Epithelial cell of proximal tubule (primary cell): ENCODE results near the gene ISM1. TPM values are rescaled to one million over a fixed set of nuclear protein-coding genes. Genes with fewer than 3 reads are reported as not detected.
A peak's percentile ranks its signal among the peaks of the same experiment; 100 is the strongest.

ENCODE experiments used
- DNase-seq: peaks from one replicate; pipeline ENCODE4 v3.0.0-alpha.2; 2011; ENCODE audit warnings: low read depth
- H3K4me3 ChIP-seq: 2 replicates; pipeline ENCODE4 v1.5.1; 2011; ENCODE audit warnings: low read depth, mild to moderate bottlenecking, low read length
- total RNA-seq: library from RNA; depleted of rRNA; stranded (reverse); fragments of >200 nt; gene quantifications from 2 replicates; pipeline ENCODE4 v1.2.3, GENCODE V29; 2015
- TF ChIP-seq, protein P1 (sequence below): conservative IDR thresholded peaks from 2 replicates; pipeline ENCODE4 v1.5.1; 2012; ENCODE audit warnings: low read depth, mild to moderate bottlenecking, low read length

ISM1 gene
- total RNA-seq, 1 donor from 2014 or later, result 0.06 TPM

DNA sequence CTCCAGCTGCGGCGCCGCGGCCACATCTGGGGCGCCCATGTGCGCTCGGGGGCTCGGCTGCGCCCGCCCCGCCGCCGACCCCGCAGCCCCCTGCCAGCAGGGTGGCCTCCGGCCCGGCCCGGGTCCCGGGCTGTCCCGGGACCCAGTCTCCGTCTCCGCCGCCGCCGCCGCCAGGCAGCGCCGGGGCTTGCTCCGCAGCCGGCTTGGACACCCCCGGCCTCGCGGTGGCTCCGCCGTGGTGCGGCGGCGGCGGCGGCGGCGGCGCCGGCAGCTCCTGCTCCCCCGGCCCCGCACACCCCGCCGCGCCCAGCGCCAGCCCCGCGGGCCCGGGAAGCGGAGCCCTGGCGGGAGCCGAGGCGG lies 219 bp downstream of the ISM1 start:
- peak overlapping the region; percentile 62 for H3K4me3 ChIP-seq
- TF ChIP-seq, protein P1, sequence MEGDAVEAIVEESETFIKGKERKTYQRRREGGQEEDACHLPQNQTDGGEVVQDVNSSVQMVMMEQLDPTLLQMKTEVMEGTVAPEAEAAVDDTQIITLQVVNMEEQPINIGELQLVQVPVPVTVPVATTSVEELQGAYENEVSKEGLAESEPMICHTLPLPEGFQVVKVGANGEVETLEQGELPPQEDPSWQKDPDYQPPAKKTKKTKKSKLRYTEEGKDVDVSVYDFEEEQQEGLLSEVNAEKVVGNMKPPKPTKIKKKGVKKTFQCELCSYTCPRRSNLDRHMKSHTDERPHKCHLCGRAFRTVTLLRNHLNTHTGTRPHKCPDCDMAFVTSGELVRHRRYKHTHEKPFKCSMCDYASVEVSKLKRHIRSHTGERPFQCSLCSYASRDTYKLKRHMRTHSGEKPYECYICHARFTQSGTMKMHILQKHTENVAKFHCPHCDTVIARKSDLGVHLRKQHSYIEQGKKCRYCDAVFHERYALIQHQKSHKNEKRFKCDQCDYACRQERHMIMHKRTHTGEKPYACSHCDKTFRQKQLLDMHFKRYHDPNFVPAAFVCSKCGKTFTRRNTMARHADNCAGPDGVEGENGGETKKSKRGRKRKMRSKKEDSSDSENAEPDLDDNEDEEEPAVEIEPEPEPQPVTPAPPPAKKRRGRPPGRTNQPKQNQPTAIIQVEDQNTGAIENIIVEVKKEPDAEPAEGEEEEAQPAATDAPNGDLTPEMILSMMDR, result no peak
- DNase-seq, result no peak

DNA sequence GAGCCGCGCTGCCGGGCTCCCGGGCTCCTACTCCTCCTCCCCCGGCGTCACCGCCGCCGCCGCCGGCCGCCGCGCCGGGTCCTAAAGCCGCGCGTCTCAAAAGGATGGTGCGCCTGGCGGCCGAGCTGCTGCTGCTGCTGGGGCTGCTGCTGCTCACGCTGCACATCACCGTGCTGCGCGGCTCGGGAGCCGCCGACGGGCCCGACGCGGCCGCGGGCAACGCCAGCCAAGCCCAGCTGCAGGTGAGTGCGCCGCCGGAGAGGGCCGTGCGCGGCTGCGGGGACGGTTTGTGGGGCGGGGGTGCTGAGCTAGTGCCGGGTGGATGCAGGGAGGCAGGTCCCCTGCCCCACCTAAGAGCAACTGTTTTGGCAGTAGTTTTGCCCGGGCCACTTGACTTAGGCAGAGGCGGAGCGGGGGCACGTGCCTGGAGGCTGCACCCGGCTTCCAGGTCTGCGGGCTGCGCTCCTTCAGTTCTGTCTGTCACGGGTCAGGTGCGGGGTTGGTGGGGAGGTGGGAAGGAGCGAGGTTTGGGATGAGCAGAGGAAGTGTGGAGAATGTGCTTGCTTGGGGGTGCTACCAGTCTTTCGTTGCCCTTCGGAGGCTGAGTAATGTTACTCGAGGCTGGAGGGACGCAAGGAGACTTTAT lies 722 bp downstream of the ISM1 start:
- H3K4me3 ChIP-seq, result peak overlapping the region; percentile 62
- DNase-seq, result no peak
- TF ChIP-seq, protein P1, result no peak

DNA sequence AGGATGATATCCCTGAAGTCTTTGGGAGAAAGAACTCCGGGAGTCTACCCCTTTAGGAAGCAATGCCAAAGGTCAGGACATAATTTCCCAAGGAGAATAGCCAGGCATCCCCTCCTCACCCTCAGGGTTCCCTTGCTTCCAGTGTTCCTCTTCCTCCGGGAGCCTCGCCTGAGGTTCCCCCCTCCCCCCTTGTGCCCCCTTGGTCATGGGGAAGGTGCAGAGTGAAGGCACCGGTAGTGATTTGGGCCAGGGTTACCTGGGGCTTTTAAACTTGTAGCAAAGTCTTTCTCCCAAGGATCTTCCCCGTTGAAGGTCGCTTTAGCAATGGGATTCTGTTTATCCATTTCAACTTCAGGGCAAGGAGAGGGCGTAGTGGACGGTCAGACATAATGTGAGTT lies 1.2 kb downstream of the ISM1 start:
- no peak for DNase-seq
- TF ChIP-seq, protein P1, result no peak
- peak overlapping the region; percentile 62 for H3K4me3 ChIP-seq

DNA sequence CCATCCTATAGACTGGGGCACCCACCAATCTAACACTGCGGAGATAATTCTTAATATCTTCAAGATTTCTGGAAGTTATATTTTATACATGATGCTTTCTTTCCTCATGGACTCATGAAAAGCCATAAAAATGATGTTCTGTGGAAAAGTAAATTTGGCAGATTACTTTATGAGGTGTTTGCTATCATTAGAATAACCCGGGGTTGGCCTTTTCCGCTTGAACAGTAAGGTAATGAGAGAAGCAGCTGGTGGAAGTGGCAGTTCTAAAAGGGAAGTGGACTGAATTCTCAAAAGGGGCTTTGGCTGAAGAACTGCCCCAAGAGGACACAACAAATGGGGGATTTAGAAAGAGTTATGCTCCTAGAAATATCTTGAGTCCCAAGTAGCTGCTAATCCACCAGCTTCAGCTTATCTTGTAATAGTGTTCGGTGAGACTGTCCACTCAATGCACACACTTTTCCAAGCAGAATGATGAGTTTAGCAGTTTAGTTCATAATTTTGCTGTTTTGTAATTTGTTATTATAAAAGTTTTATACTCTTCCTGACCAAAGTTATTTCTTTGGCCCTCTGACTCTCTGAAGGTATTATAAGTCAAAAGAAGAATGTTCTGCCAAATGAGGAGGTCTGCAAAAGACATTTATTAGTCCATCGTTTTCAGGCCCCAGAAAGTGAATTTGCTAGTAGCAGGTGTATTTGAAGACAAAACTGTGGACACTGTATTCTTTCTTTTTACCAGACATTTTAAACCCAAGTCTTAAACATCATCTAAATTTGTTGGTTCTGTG lies 2.9 kb downstream of the ISM1 start:
- TF ChIP-seq, protein P1, result no peak
- DNase-seq, result no peak
- H3K4me3 ChIP-seq, result no peak overlapping the region

DNA sequence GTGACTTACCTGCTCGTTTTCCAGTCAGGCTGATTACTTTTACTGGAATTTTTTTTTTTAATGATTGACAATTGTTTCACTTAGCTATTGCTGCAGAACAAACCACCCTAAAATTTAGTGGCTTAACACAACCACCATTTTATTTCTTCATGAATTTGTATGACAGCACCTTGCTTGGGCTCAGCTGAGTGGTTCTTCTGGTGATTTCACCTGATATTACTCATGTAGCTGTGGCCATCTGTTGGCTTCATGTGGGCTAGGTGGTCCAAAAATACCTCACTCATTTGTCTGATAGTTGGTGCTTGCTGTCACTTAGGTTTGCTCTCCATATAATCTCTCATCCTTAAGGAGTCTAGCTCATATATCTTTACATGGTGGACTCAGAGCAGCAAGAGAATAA lies 5.3 kb downstream of the ISM1 start:
- no peak for DNase-seq
- TF ChIP-seq, protein P1, result no peak

DNA sequence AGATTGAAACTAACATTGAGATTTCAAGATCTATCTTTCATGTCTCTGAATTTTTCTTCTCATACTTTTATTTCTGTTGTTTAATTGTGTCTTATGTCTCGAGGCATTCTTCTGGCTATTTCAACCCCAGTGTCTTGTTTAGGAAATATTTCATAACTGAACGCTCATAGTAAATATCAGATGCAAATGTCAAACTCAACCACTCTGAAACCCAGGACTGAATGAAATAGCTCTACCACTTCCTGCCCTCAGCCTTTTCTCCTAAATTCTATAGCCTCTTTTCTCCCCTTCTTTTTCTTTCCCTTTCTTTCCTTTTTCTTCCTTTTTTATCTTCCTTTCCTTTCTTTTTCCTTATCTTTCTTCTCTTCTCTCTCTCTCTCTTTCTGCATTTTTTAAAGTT lies 7.7 kb downstream of the ISM1 start:
- TF ChIP-seq, protein P1, result no peak
- no peak overlapping the region for H3K4me3 ChIP-seq
- no peak for DNase-seq

More for the DNA sequence above, 5.3 kb downstream of the ISM1 start:
- H3K4me3 ChIP-seq, result no peak overlapping the region
